Activated gamma-delta T cell treated with Interleukin-2 at 50 U/mL for 16 hours (primary cell): Measurements from ENCODE around the gene SPHK1.

Experiments used
- DNase-seq: peaks from one replicate; pipeline ENCODE4 v3.0.0-alpha.2; 2020

The SPHK1 gene

DNA sequence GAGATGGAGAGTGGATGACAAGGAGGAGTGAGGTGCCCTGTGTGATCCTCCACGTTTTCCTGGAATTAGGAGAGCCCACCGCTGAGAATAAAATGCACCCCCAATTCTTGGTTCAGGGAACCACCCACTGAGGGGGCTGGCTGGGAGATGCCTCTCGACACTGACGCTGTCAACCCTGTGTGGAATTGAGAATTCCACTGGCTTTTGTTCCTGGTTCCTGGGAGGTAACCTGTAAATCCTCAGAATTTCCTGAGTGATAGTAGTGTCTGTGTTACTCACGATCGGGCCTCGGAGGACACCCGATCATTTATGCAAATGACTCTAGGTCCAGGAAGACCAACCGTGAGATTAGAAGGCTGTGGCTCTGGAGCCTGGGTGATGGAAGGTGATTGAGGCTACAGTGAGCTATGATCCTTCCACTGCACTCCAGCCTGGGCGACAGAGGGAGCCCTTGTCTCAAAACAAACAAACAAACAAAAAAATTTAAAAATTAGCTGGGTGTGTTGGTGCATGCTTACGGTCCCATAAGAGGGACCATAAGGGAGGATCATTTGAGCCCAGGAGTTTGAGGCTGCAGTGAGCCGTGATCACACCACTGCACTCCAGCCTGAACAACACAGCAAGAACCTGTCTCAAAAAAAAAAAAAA lies 19.0 kb upstream of the SPHK1 start:
- DNase-seq: no peak

DNA sequence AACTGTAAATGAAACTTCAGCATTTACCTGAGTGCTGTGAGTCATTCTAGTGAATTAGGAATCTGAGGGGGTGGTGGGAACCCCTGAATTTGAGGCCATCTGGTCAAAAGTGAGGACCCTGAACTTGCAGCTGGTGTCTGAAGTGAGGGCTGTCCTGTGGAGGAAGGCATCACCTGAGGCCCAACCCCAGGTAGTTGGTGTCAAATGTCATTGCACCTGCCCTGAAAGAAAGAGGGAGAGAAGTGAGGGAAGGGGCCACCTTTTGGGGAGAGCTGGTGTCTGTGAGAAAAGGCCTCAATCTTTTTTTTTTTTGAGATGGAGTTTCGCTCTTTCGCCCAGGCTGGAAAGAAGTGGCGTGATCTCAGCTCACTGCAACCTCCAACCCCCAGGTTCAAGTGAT lies 18.2 kb upstream of the SPHK1 start:
- no peak for DNase-seq

DNA sequence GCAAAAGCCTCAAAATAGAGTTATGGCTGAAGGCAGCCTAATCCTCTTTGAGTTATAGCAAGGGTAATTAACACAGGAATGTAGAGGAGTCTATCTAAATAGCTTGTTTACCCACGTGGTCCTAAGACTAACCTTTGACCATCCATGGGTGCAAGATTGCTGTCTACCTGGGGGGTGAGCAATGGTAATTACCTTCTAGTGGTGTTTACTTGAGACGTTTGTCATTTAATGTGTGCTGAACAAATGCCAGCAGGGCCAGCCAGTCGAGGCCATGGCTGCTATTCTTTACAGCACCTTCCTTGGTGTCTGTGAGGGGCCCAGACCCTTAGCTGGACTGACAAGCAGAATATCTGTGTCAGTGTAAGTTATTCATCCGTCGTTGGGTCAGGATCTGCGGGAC lies 16.8 kb upstream of the SPHK1 start:
- no peak for DNase-seq

DNA sequence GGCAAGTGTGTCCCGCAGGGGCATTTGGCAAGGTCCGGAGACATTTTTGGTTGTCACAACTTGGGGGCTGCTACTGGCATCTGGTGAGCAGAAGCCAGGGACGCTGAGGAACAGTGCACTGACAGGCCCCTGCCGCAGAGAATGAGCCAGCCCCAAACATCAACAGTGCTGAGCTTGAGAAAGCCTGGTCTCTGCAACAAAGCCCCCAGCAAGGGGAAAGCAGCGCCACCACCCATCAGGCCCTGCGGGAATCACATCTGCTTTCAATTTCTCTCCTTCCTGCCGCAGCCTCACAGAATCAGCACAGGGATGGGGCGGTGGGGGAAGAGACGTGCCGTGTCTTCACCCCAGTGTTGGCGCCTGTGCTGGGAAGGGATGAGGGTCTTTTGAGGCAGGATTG lies 15.9 kb upstream of the SPHK1 start:
- DNase-seq: no peak

DNA sequence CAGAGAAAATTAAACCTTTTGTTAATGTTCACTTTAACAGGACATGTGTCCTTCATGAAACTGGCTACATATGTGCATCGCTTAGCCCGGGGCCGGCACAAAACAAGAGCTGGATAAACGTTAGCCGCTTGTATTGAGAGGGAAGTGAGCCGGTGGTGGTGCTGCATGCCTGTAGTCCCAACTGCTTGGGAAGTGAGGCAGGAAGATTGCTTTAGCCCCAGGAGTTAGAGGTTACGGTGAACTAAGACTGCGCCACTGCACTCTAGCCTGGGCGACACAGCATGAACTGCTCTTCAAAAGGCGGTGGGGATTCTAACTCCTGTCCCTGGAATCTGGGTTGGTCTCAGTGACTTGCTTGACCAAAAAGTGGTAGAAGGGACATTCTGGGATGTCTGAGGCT lies 15.0 kb upstream of the SPHK1 start:
- DNase-seq: no peak

DNA sequence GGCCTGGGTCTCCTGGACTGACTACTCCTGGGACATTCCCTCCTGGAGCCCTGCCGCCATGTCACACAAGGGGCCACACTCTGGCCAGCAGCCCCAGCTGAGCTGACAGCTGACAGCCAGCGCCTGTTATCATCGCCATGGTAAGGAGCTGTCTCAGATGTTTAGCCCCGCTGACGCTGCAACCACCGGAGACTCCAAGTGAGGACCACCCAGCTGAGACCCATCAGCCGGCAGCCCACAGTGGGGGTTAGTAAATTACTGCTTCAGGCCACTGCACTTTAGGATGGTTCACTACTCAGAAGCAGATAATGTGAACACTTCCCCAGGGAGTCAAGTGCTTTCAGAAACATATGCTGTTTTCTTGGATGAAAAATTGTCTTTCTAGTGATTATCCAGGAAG lies 14.6 kb upstream of the SPHK1 start:
- DNase-seq: no peak

DNA sequence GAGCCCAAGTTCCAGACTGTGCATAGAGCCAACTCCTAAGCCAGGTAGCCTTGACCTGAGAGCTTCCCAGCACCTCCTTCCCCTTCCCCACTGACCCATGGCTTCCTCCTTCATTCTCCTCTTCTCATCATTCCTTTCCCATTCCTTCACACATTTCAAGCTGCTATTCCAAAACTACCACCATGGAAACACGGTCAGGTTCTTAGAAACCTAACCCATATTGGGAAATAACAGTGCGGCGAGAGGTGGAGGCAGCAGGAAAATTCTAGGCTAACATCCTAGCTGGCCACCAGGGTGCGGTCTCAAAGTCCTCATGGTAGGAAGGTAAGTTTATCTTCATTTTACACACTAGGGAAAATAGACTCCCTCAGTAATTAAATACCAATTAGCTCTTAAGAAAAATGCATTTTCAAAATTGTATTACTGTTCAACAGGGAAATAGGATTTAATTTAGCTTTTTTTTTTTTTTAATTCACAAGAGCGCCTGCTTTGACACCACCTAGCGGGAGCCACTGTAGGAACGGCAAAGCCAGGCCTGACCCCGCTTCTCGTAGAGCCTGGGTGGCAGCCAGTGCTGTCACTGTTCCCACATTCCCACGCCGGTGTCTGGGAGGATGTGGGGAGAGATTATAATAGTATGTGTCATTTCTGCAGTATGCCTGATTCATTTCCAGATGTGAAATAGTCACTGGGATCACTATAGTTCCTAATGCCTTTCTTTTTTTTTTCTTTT lies 14.0 kb upstream of the SPHK1 start:
- no peak for DNase-seq

DNA sequence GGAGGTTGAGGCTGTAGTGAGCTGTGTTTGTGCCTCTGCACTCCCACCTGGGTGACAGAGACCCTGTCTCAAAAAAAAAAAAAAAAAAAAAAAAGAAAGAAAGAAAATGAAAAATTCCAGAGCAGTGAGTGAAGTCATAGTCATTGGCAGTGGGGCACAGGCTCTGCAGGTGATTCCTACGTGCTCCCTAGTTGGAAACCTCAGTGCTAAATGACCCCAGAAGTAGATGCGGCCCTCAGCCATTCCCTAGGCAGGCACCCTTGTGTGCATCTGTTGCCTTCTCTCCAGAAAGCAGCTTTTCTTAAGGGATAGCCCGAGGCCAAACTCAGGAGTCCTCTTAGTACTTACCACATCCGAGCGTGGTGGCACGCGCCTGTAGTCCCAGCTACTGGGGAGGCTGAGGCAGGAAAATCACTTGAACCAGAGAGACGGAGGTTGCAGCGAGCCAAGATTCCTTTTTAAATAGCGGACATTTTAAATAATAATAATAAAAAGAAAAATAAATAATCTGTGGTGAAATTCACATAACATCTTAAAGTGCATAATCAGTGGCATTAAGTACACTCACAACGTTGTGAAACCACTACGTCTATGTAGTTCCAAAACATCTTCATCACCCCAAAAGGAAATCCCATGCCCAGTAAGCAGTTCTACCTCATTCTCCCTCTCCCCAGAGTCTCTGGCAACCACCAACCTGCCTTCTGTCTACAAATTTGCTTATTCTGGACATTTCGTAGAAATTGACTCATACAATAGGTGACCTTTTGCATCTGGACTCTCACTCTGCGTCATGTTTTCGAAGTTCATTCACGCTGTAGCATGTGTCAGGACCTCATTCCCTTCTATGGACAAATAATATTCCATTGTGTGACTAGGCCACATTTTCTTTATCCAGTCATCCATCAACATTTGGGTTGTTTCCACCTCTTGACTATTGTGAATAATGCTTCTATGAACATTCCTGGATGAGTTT lies 12.5 kb upstream of the SPHK1 start:
- no peak for DNase-seq

DNA sequence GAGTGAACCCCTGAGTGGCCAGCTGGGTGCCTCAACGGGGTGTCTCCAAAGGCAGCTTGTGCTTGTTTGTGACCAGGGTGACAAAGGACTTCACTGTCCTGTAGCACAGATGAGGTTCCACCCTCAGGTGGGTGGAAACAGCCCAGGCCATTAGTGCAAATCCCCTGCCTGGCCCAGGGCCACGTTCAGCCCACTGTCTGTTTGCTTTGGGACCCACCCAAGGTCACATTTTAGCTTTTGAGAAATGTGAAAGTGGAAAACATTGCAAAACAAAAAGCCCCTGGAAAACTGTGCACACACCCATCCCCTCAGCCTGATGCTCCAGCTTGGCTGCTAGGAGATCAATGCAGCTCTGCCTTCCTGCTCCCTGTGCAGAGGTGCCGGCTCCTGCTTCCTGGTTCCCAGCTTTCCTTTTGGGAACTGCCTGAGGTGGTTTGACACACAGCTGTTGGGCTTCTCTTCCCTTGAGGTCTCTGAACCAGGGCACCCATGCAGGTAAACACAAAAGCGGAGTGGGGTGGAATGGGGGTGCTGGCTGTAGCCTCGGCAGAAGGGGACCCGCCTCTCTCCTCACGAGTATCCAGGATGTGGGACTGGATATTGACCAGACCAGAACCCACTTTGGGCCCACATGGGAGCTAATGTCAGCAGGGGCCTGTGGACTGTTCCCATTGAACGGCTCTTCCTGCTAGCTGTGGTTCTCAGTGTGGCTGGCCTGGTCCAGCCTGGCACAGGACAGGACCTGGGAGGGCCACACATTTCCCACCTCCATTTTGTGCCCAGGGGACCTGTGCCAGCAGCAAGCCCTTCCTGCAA lies 7.9 kb upstream of the SPHK1 start:
- DNase-seq: no peak

DNA sequence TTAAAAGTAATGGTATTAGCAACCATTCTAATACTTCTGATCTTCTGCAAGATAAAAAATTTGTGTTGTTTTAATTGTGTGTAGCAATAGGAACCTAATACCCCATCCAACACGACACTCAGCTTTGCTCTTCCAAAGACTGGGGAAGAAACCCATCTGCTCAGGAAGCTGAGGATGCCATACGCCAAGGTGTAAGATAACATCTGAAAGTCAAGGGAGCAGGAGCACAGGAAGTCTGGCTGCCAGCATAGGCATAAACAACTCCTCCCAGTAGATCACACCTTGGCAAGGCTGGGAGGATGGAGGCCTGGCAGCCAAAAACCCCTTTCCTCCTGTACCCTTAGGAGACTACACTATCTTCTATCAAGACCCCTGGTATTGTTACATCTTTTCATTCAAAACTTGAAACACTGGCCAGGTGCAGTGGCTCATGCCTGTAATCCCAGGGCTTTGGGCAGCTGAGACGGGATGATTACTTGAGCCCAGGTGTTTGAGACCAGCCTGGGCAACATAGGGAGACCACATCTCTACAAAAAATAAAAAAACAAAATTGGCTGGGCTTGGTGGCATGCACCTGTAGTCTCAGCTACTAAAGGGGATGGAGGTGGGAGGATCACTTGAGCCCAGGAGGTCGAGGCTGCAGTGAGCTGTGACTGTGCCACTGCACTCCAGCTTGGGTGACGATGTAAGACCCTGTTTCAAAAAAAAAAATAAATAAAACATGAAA lies 5.7 kb upstream of the SPHK1 start:
- DNase-seq: no peak

DNA sequence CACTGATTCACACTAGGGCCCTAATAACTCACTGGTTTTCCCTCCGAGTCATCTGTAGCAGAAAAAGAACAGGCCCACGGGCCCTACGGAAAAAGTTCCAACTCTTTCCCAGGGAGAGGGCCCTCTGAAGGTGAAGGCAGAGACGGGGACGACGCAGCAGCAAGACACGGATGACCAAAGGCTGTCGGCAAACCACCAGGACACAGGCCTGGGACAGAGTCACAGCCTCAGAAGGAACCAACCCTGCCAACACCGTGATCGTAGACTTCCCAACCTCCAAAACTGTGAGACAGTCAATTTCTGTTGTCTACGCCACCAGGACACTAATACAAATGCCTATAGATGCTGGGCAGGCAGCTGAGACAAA lies 5.2 kb upstream of the SPHK1 start:
- DNase-seq: no peak

DNA sequence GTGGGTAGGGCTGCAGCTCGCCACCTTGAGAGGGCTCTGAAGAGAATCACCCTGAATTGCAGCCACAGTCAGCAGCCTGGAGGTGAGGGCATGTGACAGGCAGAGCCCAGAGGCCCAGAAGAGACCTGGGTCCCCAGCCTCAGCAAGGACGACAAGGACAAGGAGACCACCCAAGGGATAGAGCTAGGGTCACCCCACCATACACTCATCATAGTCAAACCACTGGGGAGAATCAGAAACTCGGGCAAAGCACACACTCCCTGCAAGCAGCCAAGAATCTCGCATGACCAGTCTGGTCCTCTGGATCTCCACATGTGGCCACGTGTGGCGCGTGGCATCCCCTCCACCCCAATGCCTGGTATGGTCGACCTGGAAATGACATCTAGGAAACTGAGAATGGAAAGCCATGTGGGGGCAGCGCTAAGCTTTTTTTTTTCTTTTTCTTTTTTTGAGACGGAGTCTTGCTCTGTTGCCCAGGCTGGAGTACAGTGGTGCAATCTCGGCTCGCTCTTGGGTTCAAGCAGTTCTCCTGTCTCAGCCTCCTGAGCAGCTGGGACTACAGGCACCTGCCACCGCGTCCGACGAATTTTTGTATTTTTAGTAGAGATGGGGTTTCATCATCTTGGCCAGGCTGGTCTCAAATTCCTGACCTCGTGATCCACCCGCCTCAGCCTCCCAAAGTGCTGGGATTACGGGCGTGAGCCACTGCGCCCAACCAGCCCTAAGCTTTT lies 4.6 kb upstream of the SPHK1 start:
- DNase-seq: no peak

DNA sequence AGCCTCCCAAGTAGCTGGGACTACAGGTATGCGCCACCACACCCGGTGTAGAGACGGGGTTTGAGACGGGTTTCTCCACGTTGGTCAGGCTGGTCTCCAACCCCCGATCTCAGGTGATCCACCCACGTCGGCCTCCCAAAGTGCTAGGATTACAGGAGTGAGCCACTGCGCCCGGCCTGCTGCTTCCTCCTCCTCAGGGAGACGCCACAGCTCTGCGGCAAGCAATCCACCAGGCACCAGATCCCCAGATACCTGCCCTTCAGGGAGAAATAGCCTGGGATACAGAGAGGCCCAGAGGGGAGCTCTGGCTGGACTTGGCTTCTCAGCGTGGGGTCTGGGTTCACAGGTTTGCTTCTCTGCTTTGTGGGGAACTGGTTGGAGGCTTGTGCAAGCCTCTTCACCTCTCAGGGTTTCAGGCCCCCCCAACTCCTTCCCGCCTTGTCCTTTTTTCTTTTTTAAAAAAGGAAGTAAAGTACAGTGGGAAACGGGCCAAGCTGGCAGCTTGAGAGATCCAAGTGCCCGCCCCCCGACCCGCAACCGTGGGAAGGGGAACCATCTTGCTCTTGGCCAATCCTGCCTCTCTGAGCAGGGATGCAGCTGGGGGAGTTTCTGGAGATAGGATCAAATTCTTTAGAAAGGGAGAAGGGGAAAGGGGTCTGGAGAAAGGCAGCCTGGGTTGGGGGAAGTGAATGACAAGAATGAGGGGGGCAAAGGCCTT lies 2.6 kb upstream of the SPHK1 start:
- DNase-seq: no peak

DNA sequence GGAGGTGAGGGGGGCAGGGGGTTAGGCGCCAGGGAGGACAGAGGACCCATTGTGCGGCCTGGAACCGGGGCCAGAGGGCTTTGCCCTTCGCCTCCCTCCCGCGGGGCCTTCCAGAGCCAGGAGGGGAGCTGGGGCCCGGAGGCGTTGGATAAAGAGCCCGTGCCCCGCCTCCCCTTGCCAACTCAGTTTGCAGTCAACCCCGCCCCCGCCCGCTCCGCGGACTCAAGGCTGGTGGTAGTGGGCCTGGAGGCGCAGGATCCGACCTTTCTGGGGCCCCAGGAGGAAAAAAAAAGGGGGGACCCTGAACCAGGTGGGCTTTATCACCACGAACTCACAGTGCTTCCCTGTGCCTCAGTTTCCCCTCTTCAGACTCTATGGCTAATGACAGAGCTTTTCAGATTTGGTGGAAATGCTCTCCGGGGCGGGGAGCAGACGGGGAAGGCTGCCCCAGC lies 2.0 kb upstream of the SPHK1 start:
- no peak for DNase-seq

DNA sequence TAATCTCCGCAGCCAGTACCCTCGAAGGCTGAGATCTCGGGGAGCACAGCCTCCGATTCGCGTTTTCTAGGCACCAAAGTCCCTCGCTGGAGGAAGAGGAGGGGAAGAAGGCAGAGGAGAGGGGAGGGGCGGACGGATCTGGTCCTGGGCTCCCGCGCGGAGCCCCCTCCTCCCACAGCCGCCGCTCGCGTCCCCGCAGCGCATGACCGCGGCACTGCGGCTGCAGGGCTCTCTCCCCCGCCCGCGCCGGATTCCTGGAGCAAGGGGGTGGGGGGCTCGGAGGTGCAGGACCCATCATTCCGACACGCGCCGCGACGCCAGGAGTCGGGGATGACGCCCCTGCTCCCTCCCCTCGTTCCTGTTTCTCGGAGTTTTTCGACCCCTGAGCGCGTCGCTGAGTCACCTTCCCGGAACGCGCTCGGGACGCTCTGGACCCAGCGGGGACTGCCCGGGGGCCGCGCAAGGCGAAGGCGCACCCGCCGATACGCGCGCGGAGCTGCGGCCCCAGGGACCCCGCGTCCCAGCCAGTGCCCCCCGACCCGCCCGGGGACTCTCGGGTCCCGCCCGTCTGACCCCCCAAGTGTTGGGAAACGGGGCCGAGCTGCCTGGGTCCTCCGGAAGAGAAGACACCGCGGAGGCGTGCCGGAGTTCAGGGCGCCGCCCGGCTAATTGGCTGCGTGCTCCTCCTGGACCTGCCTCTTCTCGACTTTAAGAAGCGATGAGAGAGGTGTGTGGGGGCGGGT lies 1.4 kb upstream of the SPHK1 start:
- peak; percentile 49 for DNase-seq

DNA sequence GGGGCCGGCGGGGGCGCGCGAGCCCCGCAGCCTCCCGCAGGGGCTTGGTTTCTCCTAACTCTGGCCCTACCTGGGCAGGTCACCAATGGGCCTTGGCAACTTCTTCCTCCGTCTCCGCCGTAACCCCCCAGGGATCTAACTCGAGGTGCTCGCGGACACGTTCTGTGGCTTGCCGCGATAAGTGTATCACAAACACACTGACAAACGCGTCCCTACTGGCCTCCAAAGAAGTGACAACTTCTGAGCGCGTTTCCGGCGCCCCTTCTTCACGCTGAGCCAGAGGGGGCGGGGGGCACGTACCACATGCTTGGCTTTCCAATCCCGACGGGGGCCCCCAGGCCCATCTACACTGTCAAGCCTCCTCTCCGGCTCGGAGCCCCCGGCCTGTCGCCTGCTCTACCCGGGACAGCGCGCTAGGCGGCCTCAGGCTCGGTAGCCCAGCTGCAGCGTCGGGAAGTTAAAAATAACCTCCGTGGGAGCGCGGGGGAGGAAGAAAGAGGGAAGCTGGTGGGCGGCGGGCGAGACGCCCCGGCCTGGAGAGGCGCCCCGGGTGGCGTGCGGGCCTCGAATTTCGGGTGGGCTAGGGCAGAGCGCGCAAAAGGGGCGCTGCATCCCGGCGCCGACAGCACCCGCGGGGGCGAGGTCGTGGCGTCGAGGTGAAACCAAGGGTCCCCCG lies 725 bp upstream of the SPHK1 start:
- DNase-seq: peak; percentile 38

DNA sequence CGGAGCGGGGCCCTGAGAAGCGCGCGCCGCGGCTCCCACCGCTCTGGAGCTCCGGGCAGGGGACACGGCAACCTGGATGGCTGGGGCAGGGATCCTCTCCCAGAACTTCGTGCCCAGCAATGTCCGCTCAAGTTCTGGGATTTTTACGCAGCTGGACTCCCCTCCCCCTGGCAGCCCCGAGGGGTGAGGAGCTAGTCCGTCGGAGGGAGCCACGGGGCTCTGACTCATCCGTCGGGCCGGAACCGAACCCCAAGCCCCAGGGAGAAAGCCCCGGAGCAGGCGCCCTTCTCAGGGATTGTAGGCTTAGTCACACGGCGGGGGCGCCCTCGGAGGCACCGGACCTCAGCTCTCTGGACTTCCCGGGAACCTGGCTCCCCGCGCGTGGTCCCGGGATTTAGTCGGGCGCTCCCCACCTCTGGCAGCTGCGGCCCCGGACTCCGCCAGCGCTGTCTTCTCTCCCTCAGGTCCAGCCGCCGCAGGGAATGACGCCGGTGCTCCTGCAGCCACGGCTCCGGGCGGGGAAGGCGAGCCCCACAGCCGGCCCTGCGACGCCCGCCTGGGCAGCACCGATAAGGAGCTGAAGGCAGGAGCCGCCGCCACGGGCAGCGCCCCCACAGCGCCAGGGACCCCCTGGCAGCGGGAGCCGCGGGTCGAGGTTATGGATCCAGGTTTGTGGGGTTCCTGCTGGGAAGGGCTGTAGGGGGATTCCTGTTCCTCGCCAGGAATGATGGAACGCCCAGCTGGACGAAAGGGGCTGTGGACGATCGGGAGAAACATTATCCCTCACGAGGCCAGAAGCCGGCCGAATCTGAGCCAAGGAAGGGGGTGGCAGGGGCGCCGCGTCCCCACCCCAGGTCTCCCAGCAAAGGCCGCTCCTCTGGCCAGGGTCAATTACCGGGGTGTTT lies 830 bp downstream of the SPHK1 start:
- DNase-seq: peak; percentile 26
